G401 (cell line): ENCODE measurements around the gene EFHC1. TPM values are rescaled to one million over a fixed set of nuclear protein-coding genes. Genes with fewer than 3 reads are reported as not detected.

Experiments
- DNase-seq: peaks from one replicate; pipeline ENCODE4 v3.0.0-alpha.2; 2015; ENCODE audit warnings: low spot score
- in situ Hi-C: cut with HindIII; loops from 2 replicates; pipeline ENCODE4 v1.10.0; 2016; ENCODE audit warnings: low sequenced_read_pairs, mixed read lengths
- total RNA-seq: library from RNA; depleted of rRNA; stranded (reverse); fragments of >200 nt; shearing (Covaris generic); gene quantifications from 2 replicates; pipeline ENCODE4 v1.2.3, GENCODE V29; 2014

The EFHC1 gene
- total RNA-seq, 1 experiment from 2014 or later: 20.7 TPM

GRCh38 chr6:52511163-52511562 lies 91.0 kb downstream of the EFHC1 start:
- no peak for DNase-seq
- in situ Hi-C loops: no loop called here

GRCh38 chr6:52511572-52512151 lies 91.5 kb downstream of the EFHC1 start:
- DNase-seq: no peak
- in situ Hi-C loops: no loop called here

GRCh38 chr6:52512199-52512598 lies 92.1 kb downstream of the EFHC1 start:
- no peak for DNase-seq
- in situ Hi-C loops: no loop called here

GRCh38 chr6:52513464-52513863 lies 93.3 kb downstream of the EFHC1 start:
- no peak for DNase-seq
- in situ Hi-C loops: no loop called here

GRCh38 chr6:52513896-52514295 lies 93.8 kb downstream of the EFHC1 start:
- DNase-seq: no peak
- in situ Hi-C loops: no loop called here

- DNase-seq: no peak
- in situ Hi-C loops: no loop called here
These were observed 94.4 kb downstream of the EFHC1 start for GRCh38 chr6:52514514-52514913.

GRCh38 chr6:52515219-52515960 lies 95.2 kb downstream of the EFHC1 start:
- in situ Hi-C loops: no loop called here
- DNase-seq: no peak

GRCh38 chr6:52516269-52516668 lies 96.1 kb downstream of the EFHC1 start:
- no peak for DNase-seq
- in situ Hi-C loops: no loop called here

GRCh38 chr6:52516943-52517342 lies 96.8 kb downstream of the EFHC1 start:
- no peak for DNase-seq
- in situ Hi-C loops: no loop called here

- in situ Hi-C loops: no loop called here
- no peak for DNase-seq
These were observed 97.5 kb downstream of the EFHC1 start for GRCh38 chr6:52517502-52518278.

- in situ Hi-C loops: no loop called here
- DNase-seq: no peak
These were observed 98.3 kb downstream of the EFHC1 start for GRCh38 chr6:52518279-52518945.

GRCh38 chr6:52519618-52520017 lies 99.5 kb downstream of the EFHC1 start:
- in situ Hi-C loops: no loop called here
- no peak for DNase-seq

GRCh38 chr6:52522151-52522626 lies 102.0 kb downstream of the EFHC1 start:
- no peak for DNase-seq
- in situ Hi-C loops: no loop called here

- in situ Hi-C loops: no loop called here
- no peak for DNase-seq
These were observed 102.5 kb downstream of the EFHC1 start for GRCh38 chr6:52522655-52523054.

- in situ Hi-C loops: no loop called here
- no peak for DNase-seq
These were observed 103.4 kb downstream of the EFHC1 start for GRCh38 chr6:52523378-52524142.

- in situ Hi-C loops: no loop called here
These were observed 104.8 kb downstream of the EFHC1 start for GRCh38 chr6:52524918-52525317.

GRCh38 chr6:52526634-52527033 lies 106.5 kb downstream of the EFHC1 start:
- in situ Hi-C loops: no loop called here
- no peak for DNase-seq

More at GRCh38 chr6:52524918-52525317, 104.8 kb downstream of the EFHC1 start:
- DNase-seq: no peak

- DNase-seq: no peak
- in situ Hi-C loops: no loop called here
These were observed 107.3 kb downstream of the EFHC1 start for GRCh38 chr6:52527436-52527835.

- in situ Hi-C loops: no loop called here
These were observed 109.2 kb downstream of the EFHC1 start for GRCh38 chr6:52529311-52529710.

More at GRCh38 chr6:52529311-52529710, 109.2 kb downstream of the EFHC1 start:
- DNase-seq: no peak
